ENCODE results near the gene ZNF12.

The ZNF12 gene

DNA sequence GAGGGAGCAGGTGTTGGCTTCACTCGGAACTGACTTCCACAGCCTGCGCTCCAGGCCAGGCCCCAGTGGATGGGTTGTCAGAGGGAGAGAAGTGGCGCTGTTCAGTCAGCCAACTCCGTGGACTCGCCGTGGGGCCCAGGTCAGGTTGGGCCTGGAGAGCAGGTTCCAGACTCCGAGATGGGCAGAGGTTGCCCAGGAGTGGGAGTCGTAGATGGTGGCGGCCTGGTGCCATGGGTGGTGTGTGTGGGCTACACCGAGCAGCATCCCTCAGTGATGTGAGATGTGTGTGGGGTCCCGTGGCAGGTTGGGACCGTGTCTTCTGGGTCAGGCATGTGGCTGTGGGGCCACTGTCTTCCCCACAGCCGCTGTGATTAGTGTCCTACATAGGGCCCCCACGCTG is 59.2 kb downstream of the ZNF12 start:
- Histone ChIP-seq H2AFZ (ENCODE audit: low read length, unreplicated experiment) (no peak overlapping the region), H3K27ac (ENCODE audit: low read depth, low read length) (no peak overlapping the region), H3K36me3 (ENCODE audit: insufficient read depth, low read length) (peaks cover 25% of the 10 kb centered on the region; the same call in 1 of the 2 replicates)

DNA sequence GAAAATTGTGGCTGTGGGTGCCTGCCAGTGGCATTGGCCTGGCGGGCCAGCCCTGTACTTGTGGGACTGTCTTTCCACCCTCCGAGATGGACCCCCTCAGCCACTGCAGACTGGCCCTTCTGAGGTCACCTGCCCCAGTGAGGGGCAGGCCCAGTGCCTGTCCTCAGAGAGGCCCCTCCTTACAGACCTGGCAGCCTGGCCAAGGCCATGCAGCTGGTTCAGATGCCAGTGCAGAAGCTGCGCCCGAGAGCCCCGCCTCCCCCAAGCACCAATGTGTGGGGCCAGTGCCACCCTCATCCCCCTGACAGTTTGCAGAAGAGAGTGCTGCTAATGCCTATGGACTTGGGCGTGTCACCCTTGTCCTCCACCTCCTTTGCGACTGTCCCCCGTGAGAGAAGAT is 59.7 kb downstream of the ZNF12 start:
- H3K27me3 ChIP-seq (ENCODE audit: insufficient read depth, low read length) = no peaks in the 10 kb centered on the region
- peaks cover 20% of the 10 kb centered on the region; the same call in 1 of the 2 replicates for H3K36me3 ChIP-seq (ENCODE audit: insufficient read depth, low read length)
- no peaks in the 10 kb centered on the region for H3K79me2 ChIP-seq (ENCODE audit: control insufficient read depth, insufficient read depth, low read length, unreplicated experiment)
- no peak overlapping the region for H3K4me3 ChIP-seq (ENCODE audit: low read depth, low read length)
- no peak overlapping the region for H3K27ac ChIP-seq (ENCODE audit: low read depth, low read length)
- no peak overlapping the region for H2AFZ ChIP-seq (ENCODE audit: low read length, unreplicated experiment)
- no peaks in the 10 kb centered on the region for H3K4me1 ChIP-seq (ENCODE audit: control insufficient read depth, insufficient read depth, low read length, unreplicated experiment)

More for the DNA sequence above, 59.2 kb downstream of the ZNF12 start:
- H3K79me2 ChIP-seq (ENCODE audit: control insufficient read depth, insufficient read depth, low read length, unreplicated experiment) = no peaks in the 10 kb centered on the region
- no peak overlapping the region for H3K4me3 ChIP-seq (ENCODE audit: low read depth, low read length)
- no peaks in the 10 kb centered on the region for H3K27me3 ChIP-seq (ENCODE audit: insufficient read depth, low read length)
- H3K4me1 ChIP-seq (ENCODE audit: control insufficient read depth, insufficient read depth, low read length, unreplicated experiment) = no peaks in the 10 kb centered on the region

DNA sequence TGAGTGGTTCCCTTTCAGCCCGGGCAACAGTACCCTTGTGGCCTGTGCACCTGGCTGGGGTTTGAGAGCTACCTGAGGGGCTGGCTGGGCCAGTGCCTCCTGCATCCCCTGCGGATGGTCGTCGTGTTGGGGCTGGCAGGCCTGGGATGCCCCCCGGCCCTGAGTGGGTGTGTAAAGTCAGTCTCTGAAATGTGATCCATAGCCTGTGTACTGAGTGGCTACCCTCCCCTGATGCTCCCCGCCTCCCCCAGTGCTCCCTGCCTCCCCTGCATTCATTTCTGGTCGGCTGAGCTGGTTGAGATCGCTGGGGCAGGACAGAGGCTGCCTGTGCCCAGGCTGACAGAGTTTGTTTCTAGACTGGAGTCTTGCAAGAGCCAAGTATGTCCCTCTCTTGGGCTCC is 60.3 kb downstream of the ZNF12 start:
- Histone ChIP-seq H3K4me1 (ENCODE audit: control insufficient read depth, insufficient read depth, low read length, unreplicated experiment) (no peaks in the 10 kb centered on the region), H3K36me3 (ENCODE audit: insufficient read depth, low read length) (peaks cover 14% of the 10 kb centered on the region; the same call in 1 of the 2 replicates), H3K27me3 (ENCODE audit: insufficient read depth, low read length) (no peaks in the 10 kb centered on the region), H3K27ac (ENCODE audit: low read depth, low read length) (no peak overlapping the region), H3K4me3 (ENCODE audit: low read depth, low read length) (no peak overlapping the region), H3K79me2 (ENCODE audit: control insufficient read depth, insufficient read depth, low read length, unreplicated experiment) (no peaks in the 10 kb centered on the region), H2AFZ (ENCODE audit: low read length, unreplicated experiment) (no peak overlapping the region)

DNA sequence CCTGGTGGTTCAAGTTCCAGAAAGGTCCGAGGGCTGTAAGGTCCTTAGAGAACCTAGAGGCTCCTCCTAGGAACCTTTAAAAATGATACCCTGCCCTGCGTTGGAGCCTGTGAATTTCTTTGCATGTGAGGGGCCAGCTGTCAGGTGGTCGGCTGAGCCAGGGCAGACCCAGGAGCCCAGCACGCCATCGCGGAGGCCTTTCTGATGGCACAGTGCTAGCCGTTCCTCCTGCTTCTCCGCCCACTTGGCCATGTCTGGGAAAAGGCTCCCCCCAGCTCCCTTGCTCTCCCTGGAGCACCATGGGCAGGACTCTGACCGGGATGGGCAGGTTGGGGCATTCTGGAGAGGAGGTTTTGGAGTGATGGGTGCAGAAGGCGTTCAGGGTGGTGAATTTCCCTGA is 62.0 kb downstream of the ZNF12 start:
- Histone ChIP-seq H3K36me3 (ENCODE audit: insufficient read depth, low read length) (peaks cover 5% of the 10 kb centered on the region), H2AFZ (ENCODE audit: low read length, unreplicated experiment) (no peak overlapping the region)

DNA sequence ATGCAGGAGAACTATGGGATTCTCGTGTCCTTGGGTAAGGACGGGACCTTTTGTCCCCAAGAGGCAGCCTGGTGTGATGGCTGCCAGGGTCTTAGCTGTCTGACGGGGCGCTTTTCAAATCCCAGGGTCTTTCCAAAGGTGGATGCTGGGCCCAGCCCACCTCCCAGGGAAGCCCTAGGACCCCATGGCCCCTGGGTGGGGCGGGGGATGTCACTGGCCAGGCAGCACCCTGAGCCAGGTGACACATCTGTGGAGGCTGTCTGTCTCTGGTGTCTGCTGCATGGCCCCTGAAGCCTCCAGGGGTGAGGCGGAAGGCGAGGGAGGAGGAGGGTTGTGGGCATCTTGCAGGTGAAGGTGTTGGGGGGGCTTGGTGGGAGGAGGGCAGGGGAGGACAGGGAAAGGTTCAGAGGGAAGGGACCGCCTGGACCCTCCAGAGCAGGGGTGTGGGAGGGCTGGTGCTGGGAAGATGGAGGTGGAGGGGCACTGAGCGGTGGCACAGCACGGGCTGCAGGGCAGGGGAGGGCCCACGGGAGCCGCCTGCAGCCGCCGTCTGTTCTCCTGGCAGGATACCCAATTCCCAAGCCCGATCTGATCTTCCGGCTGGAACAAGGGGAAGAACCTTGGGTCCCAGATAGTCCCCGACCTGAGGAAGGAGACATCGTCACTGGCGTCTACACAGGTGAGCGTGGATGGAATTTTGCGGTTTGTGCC is 62.7 kb downstream of the ZNF12 start:
- Histone ChIP-seq H3K27me3 (ENCODE audit: insufficient read depth, low read length) (no peaks in the 10 kb centered on the region), H3K27ac (ENCODE audit: low read depth, low read length) (no peak overlapping the region), H3K4me1 (ENCODE audit: control insufficient read depth, insufficient read depth, low read length, unreplicated experiment) (no peaks in the 10 kb centered on the region), H3K36me3 (ENCODE audit: insufficient read depth, low read length) (peaks cover 7% of the 10 kb centered on the region), H3K4me3 (ENCODE audit: low read depth, low read length) (no peak overlapping the region), H2AFZ (ENCODE audit: low read length, unreplicated experiment) (no peak overlapping the region), H3K79me2 (ENCODE audit: control insufficient read depth, insufficient read depth, low read length, unreplicated experiment) (peaks cover 11% of the 10 kb centered on the region)

More for the DNA sequence above, 62.0 kb downstream of the ZNF12 start:
- Histone ChIP-seq H3K4me3 (ENCODE audit: low read depth, low read length) (no peak overlapping the region), H3K79me2 (ENCODE audit: control insufficient read depth, insufficient read depth, low read length, unreplicated experiment) (peaks cover 8% of the 10 kb centered on the region), H3K27ac (ENCODE audit: low read depth, low read length) (no peak overlapping the region), H3K4me1 (ENCODE audit: control insufficient read depth, insufficient read depth, low read length, unreplicated experiment) (no peaks in the 10 kb centered on the region), H3K27me3 (ENCODE audit: insufficient read depth, low read length) (no peaks in the 10 kb centered on the region)

DNA sequence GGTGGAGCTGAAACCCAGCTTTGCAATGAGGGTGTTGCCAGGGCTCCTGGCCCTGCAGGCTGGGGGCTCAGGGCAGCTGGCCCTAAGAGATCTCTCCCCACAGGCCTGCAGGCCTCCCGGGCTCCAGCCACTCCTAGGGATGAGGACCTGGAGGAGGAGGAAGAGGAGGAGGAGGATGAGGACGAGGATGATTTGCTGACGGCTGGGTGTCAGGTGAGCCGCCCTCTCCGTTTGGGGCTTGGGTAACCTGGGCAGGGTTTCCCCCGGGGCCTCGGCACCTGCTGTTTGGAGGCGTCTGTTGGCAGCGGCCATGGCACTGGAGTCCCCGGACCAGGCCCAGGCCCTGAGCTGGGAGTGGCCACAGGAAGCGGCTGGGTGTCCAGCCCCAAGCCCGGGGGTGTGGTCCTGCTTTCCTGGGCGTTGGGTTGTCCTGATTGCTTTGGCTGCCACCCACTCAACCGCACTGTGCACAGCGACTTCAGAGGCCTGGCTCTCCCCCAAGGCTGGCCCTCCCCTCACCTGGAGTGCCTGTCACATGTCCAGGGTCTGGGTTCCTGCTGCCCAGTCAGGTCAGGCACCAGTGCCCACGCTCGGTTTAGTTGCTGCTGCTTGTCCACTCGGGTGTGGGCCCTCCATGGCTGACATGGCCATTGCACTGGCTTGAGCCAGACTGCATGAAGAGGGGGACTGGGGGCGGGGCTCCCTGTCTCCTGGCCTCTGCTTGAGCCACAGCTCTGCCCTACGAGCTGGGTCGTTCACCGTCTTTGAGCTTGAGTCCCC is 63.7 kb downstream of the ZNF12 start:
- no peak overlapping the region for H3K27ac ChIP-seq (ENCODE audit: low read depth, low read length)
- H3K27me3 ChIP-seq (ENCODE audit: insufficient read depth, low read length) = no peaks in the 10 kb centered on the region
- no peak overlapping the region for H3K4me3 ChIP-seq (ENCODE audit: low read depth, low read length)
- peaks cover 3% of the 10 kb centered on the region; the same call in 1 of the 2 replicates for H3K36me3 ChIP-seq (ENCODE audit: insufficient read depth, low read length)
- H3K4me1 ChIP-seq (ENCODE audit: control insufficient read depth, insufficient read depth, low read length, unreplicated experiment) = peaks cover 7% of the 10 kb centered on the region
- no peak overlapping the region for H2AFZ ChIP-seq (ENCODE audit: low read length, unreplicated experiment)
- peaks cover 20% of the 10 kb centered on the region for H3K79me2 ChIP-seq (ENCODE audit: control insufficient read depth, insufficient read depth, low read length, unreplicated experiment)

DNA sequence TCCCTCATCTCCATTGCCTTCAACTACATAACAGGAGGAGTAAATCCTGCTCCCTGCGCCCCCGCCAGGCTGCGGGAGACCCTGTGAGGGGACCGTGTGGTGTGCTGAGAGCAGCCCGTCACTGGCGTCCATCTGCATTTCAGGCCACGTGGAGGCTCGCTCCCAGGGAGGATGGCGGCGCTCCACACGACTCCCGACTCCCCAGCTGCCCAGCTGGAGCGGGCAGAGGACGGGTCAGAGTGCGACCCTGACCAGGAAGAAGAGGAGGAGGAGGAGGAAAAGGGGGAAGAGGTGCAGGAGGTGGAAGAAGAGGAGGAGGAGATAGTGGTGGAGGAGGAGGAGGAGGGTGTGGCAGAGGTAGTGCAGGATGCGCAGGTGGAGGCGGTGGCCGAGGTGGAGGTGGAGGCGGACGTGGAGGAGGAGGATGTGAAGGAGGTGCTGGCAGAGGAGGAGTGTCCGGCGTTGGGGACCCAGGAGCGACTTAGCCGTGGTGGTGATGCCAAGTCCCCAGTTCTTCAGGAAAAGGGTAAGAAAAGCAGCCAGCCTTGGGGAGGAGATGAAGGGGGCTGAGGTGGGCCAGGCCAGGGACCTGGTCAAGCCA is 64.4 kb downstream of the ZNF12 start:
- peaks cover 3% of the 10 kb centered on the region; the same call in 1 of the 2 replicates for H3K36me3 ChIP-seq (ENCODE audit: insufficient read depth, low read length)
- H3K27ac ChIP-seq (ENCODE audit: low read depth, low read length) = no peak overlapping the region
- peaks cover 8% of the 10 kb centered on the region for H3K4me1 ChIP-seq (ENCODE audit: control insufficient read depth, insufficient read depth, low read length, unreplicated experiment)
- peaks cover 25% of the 10 kb centered on the region for H3K79me2 ChIP-seq (ENCODE audit: control insufficient read depth, insufficient read depth, low read length, unreplicated experiment)
- H2AFZ ChIP-seq (ENCODE audit: low read length, unreplicated experiment) = no peak overlapping the region
- no peaks in the 10 kb centered on the region for H3K27me3 ChIP-seq (ENCODE audit: insufficient read depth, low read length)
- no peak overlapping the region for H3K4me3 ChIP-seq (ENCODE audit: low read depth, low read length)

DNA sequence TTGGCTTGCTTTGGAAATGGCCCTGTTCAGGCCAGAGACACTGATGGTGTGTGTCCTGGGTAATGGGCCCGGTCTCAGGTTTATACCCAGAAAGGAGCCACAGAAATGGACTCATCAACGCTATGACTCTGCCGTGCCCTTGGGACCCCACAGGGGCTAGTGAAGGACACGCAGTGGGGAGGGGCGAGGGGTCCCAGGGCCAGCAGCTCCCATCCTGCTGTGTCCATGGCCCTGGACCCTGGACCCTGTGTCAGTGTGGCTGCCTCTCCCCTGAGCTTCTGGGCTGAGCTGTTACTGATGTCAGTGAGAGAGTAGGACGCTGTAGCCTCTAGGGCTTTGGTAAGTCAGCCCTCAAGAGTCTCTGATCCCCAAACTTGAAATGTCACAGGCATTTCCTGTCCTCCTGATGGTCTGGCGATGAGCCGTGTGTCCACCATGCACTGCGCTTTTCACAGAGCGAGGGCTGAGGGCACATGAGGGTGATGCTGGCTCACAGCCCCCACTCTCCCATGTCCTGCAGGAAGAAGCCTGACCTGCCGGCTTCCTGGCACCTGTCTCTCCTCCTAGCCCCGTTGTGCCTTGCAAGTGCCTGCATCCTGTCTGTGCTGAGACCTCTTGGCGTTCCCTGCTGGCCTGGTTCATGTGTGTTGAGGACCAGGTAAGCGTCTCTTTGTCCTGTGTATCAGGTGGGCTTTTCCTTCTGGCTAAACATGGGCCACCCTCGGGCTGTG is 65.3 kb downstream of the ZNF12 start:
- H3K79me2 ChIP-seq (ENCODE audit: control insufficient read depth, insufficient read depth, low read length, unreplicated experiment) = peaks cover 29% of the 10 kb centered on the region
- H3K4me1 ChIP-seq (ENCODE audit: control insufficient read depth, insufficient read depth, low read length, unreplicated experiment) = peaks cover 8% of the 10 kb centered on the region
- H3K4me3 ChIP-seq (ENCODE audit: low read depth, low read length) = no peak overlapping the region
- H3K36me3 ChIP-seq (ENCODE audit: insufficient read depth, low read length) = peaks cover 3% of the 10 kb centered on the region; the same call in 1 of the 2 replicates
- H3K27ac ChIP-seq (ENCODE audit: low read depth, low read length) = no peak overlapping the region
- H2AFZ ChIP-seq (ENCODE audit: low read length, unreplicated experiment) = no peak overlapping the region
- no peaks in the 10 kb centered on the region for H3K27me3 ChIP-seq (ENCODE audit: insufficient read depth, low read length)

DNA sequence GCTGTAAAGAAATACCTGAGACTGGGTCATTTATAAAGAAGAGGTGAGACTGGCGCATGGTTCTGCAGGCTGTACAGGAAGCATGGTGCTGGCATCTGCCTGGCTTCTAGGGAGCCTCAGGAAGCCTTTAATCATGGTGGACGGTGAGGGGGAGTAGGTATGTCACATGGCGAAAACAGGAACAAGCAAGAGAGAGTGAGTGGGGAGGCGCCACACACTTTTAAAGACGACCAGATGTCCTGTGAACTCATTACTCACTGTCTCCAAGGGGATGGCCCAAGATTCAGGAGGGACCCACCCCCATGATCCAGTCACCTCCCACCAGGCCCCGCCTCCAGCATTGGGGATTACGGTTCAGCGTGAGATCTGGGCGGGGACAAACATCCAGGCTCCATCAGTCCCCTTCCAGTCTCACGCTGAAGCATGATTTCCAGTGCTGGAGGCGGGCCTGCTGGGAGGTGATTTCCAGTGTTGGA is 66.5 kb downstream of the ZNF12 start:
- H3K79me2 ChIP-seq (ENCODE audit: control insufficient read depth, insufficient read depth, low read length, unreplicated experiment) = peaks cover 29% of the 10 kb centered on the region
- H2AFZ ChIP-seq (ENCODE audit: low read length, unreplicated experiment) = no peak overlapping the region
- no peaks in the 10 kb centered on the region for H3K27me3 ChIP-seq (ENCODE audit: insufficient read depth, low read length)
- H3K4me3 ChIP-seq (ENCODE audit: low read depth, low read length) = no peak overlapping the region
- no peak overlapping the region for H3K27ac ChIP-seq (ENCODE audit: low read depth, low read length)
- peaks cover 8% of the 10 kb centered on the region for H3K4me1 ChIP-seq (ENCODE audit: control insufficient read depth, insufficient read depth, low read length, unreplicated experiment)
- H3K36me3 ChIP-seq (ENCODE audit: insufficient read depth, low read length) = peaks cover 3% of the 10 kb centered on the region; the same call in 1 of the 2 replicates

DNA sequence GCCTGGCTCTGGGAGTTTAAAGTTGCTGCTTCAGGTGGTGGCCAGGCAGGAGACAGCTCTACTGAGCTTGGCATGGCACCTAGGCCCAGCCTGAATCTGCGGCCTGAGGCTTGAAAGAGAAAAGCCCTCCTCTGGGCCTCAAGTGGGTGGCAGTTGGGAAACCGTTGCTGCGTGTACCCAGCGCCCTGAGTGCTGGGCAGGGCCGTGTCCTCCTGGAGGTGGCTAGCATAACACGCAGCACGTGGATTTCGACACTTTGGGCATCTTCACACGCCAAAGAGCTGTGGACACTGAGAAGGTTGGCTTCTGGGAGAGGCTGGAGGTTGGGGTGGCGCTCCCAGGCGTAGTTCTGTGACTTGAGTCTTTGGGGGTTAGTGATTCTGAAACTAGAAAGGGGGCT is 67.1 kb downstream of the ZNF12 start:
- Histone ChIP-seq H3K27me3 (ENCODE audit: insufficient read depth, low read length) (no peaks in the 10 kb centered on the region), H3K4me3 (ENCODE audit: low read depth, low read length) (no peak overlapping the region), H3K36me3 (ENCODE audit: insufficient read depth, low read length) (peaks cover 3% of the 10 kb centered on the region; the same call in 1 of the 2 replicates), H3K79me2 (ENCODE audit: control insufficient read depth, insufficient read depth, low read length, unreplicated experiment) (peaks cover 29% of the 10 kb centered on the region), H3K27ac (ENCODE audit: low read depth, low read length) (no peak overlapping the region), H2AFZ (ENCODE audit: low read length, unreplicated experiment) (no peak overlapping the region), H3K4me1 (ENCODE audit: control insufficient read depth, insufficient read depth, low read length, unreplicated experiment) (peaks cover 8% of the 10 kb centered on the region)
